ENCODE data around the gene KIF3A.

Gene KIF3A

DNA sequence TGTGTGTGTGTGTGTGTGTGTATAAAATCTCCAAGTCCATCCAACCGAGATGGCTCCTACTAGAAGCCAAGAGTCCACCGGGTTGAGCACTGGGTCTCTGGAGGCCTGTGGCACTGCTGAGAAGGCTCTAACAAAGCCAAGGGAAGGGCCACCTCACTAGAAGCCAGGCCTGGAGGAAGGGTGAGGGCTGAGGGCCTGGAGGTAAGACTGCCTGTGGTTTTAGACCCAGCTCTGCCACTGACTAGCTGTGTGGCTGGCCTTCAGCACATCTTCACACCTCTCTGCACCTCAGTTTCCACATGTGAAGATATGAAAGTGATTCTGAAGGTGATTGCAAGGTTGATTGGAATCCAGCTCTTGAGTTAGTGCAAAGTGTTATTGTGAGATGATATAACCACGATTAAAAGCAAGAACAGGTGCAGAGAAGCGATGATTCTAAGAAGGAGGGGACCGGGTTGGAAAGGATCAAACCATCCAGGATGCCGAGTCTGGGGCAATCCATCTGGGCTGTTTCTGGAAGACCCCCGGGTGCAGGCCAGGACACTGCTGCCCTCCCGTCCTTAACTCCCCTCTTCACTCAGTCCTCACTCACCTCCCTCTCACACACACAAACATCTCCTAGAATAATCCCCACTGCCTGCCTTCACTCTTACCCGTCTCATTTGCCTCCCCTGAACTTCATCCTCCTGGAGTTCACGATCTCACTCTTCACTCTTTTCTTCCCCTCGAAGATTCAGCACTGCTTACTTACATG lies 61.2 kb downstream of the KIF3A start:
- no peak for DNase-seq

DNA sequence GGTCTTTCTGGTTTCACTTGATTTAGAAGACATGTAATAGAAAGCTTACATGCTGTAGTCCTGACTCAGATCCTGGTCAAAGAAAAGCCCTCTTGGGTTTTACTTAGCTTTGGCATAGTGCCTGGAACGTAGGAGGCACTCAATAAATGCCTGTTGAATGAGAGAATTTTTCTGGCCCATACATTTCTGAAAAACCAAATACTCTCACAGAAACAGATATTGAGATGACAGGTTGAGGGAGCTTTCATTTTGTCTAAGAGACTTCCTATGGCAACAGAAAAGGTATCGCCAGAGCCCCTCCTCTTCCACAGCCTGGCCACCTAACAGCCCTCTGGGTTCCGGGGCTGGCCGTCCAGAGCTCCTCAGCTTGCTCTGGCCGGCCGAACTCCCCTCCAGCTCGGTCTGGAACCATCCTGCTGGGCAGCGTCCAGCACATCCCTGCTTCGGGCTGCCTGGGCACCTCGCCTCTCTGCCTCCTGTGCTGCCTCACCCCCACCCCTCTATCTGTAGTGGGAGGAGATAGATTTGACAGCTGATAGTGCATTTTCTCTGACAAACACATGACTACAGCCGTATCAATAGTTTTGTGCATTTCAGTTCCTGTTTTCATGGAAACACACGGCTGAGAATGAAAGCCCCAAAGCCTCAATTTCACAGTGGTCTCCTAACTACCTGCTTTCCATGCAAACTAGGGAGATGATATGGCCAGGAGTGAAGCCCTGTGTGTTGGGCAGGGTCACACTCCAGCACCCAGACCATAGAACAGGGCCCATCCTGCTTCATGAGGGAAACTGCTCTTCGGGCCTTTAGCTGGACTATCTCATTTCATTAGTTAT lies 62.5 kb downstream of the KIF3A start:
- DNase-seq: no peak

DNA sequence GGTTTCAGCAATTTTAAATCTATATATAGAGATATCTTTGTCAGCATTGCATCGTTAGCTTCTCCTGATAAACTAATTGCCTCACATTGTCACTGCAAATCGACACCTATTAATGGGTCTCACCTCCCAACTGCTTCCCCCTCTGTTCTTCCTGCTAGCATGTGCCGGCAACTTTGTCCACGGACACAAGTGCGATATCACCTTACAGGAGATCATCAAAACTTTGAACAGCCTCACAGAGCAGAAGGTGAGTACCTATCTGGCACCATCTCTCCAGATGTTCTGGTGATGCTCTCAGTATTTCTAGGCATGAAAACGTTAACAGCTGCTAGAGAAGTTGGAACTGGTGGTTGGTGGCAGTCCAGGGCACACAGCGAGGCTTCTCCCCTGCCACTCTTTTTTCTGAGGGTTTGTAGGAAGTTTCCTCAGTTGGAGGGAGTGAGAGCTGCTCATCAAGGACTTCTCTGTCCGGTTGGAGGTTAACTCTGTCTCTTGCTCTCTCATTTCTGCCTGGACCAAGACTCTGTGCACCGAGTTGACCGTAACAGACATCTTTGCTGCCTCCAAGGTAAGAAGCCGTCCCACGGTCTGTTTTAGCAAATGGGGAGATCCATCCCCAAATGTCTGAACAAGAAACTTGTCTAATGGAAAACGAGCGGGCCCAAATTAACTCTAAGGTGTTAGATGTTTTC lies 63.3 kb downstream of the KIF3A start, which contains the start of gene IL4:
Gene IL4, plus strand, starts transcription at position 51 of the 692 bp plus-strand sequence. Its CDS starts 62 bp downstream, at position 113.
- DNase-seq: no peak

DNA sequence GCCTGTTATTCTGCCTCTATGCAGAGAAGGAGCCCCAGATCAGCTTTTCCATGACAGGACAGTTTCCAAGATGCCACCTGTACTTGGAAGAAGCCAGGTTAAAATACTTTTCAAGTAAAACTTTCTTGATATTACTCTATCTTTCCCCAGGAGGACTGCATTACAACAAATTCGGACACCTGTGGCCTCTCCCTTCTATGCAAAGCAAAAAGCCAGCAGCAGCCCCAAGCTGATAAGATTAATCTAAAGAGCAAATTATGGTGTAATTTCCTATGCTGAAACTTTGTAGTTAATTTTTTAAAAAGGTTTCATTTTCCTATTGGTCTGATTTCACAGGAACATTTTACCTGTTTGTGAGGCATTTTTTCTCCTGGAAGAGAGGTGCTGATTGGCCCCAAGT lies 63.9 kb downstream of the KIF3A start:
- no peak for DNase-seq

DNA sequence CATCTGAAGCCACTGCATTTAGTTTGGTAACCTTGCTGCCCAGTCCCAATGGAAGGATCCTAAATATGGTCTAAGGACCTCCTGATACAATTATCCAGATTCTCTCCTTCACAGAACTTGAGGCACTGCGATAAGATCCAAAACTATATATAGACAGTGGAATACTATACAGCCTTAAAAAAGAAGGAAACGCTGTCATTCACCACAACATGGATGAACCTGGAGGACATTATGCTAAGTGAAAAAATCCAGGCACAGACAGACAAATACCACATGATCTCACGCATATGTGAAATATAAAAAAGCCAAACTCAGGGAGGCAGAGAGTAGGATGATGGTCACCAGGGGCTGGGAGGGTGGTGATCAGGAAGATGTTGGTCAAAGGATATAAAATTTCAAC lies 66.3 kb downstream of the KIF3A start:
- DNase-seq: no peak

DNA sequence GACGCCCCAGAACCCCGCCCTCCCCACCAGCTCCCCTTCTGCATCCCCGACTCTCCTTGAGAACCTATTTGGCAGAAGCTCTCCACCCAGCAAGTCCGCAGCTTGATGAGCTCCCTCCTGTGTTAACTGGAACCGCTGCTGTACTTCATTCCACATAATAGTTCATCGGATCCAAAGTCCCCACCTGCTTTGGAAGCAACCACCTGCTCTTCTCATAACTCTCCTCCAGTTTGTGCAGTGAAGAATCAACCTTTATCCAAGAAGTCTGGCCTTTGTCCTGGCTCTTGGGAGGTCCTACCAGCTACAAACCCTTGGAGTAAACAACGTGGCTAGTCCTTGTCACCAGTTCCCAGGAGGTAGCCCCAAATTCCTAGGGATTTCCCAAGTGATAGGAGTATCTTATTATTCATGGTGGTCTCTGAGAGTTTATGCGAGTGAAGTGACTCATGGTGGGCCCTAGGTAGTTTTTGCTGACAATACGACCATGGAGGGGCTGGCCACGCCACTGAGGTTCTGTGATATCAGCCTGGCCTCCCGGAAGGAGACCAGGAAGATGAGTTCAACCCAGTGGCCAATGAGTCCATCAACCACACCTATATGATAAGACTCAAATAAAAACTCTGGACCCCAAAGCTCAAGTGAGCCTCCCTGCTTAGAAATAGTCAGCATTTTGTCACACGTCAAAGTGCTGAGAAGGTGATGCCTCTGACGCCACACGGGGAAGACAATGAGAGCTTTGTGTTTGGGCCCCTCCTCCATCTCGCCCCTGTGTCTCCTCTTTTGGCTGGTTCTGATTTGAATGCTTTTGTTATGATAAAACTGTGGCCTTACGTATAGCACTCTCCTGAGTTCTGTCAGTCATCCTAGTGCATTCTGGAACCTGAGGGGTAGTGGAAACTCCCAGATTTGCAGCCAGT lies 67.1 kb downstream of the KIF3A start:
- no peak for DNase-seq

DNA sequence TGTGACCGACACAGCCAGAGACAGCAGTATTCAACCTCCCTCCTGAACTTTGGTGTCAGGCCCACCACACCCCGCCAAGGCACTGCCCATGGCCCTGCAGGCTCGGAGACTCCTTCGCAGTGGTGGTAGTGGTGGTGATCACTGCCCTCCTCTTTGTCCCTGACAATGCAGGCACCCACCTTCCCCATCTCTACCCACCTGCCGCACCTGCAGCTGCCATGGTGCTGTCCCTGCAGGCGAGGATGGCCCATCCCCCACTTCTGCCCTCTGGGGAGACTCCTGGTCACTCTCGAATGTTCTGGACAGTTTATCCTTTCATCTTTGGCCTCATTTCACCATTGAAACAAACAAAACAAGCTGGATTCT lies 67.9 kb downstream of the KIF3A start:
- no peak for DNase-seq

DNA sequence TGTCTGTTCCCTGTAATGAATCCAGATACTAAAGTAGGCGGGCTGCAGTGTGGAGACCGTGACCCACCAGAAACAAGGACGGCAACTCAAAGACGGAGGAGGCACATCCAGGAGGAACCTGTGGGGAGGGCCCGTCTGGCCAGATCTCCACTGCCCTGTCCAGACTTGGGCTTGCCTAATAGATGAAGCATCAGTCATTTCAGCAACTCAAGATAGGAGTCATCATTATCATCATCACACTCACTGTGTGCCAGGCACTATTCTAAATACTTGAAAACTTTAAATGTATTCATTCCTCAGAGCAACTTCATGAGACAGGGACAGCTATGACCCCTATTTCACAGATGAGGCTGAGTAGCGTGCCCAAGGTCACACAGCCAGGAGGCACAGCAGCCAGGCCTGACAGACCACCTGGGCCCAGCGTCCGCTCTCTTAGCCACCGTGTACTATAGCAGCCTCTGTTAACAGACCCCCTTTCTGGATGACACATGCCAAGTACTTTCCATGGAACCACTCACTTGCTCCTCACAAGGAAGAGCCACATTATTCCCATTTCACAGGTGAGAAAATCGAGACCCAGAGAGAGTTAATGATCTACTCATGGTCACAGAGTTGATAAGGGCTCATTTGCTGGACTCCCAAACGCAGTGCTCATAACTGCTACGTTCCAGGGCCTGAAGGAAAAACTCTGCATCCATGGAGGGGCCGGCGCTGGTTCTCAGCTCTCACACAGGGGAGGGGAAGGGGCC lies 68.5 kb downstream of the KIF3A start:
- no peak for DNase-seq

DNA sequence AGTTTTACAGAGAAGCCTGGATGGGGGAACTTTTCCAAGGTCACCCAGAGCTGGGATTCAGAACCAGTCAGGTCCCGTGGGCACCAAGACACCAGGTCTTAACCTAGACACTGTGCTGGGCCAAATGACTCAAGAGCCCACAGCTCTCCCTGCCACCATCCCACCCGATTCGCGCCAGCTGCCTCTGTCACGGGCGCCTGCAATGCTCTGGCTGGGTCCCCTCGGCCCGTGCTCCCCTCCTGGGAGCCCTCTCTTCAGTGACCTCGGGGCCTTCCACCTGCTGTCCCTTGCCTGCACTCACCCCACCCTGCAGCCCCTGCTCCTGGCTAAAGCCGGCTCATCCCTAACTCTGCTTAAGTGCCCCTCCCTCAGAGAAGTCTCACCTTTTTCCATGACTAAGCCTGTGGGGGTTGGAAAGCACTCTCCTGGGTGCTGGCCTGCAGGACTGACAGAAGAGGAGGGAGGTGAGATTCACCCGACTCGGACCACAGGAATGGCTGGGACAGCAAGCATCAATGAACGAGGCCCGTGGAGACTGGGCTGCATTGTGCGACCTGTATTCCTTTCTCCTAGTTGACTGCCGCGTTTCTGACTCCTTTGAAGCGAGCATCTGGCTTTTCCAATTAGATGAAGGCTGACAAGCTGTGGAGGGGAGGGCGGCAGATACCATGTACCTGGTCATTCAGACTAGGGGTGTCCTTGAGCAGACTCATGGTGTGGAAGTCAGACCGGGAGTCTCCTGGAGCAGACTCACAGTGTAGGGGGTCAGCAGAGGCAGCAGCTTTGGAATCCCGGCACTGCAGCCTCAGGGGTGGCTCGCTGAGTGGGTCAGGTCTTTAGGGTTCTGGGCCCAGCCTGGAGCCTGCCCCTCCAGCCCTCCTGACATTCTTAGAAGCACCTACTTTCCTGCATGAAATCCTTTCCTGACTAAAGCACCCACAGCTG lies 69.3 kb downstream of the KIF3A start:
- DNase-seq: no peak

DNA sequence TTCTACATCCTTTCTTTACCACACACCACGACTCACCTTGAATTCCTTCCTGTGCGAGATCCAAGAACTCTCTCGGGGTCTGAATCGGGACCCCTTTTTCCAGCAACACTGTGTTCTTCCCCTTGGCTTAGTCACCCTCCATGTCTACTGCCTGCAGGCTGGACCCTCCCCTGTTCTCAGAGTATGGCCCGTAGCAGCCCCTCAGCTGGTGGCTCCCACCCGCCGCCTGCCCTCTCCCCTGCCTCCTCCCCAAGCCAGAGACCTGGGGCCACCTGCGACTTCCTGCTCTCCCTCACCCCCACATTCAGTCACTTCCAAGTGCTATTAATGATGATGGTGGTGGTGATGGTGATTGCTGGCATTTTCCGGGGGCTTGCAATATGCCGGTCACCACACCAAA lies 70.0 kb downstream of the KIF3A start:
- DNase-seq: no peak

DNA sequence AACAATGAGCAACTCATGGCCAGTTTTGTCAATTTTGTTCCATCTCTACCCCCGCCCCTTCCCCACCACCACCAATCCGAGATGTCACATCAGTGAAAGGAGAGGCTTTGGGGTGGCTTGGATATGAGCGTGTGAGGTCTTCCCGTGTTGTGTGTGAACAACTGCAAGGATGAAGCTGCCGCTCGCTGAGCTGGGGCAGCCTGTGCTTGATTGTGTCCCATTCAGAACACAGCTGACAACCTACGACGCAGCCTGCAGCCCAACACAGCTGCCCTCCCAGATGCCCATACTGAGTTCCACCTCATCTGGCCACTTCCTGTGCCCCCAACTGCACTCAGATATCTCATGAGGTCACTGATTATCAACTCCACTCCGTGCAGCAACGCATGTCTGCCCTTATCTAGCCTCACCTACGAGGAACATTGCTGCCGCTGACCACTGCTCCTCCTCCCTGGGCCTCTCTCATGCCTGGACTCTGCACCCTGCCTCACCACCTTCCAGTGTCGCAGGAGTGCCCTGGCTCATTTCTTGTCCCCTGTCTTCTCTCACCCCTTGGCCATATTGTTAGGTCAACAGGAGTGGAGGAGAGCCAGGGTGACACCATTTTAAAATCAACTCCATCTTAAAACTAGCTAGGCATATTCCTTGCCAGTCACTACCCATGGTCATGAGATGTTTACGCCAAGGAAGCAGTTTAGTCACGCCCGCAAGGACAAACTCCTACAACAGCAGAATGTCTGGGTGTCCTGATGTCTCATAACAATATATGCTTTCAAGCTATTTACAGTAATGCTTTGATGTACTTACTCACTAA lies 70.8 kb downstream of the KIF3A start:
- DNase-seq: no peak

DNA sequence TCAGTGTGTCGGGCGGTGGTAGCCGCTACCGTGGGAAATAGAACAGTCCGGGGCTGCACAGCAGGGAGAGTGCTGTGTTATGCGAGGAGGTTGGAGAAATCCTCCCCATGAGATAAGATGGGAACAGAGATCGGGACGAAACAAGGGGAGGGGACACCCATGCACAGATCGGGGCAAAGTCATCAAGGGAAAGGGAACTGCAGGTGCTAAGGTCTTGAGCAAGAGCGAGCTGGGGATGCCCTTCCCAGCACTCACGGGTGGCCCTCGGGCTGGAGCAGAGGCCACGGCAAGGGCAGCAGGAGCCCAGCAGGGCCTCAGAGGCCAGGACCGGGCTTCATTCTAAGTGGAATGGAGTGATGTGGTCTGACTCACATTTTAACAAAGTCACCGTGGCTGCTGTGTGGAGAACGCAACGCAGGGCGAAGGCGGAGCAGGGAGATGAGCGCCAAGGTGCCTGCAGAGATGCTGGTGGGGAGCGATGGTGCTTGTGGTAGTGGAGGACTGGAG lies 71.7 kb downstream of the KIF3A start:
- DNase-seq: no peak

DNA sequence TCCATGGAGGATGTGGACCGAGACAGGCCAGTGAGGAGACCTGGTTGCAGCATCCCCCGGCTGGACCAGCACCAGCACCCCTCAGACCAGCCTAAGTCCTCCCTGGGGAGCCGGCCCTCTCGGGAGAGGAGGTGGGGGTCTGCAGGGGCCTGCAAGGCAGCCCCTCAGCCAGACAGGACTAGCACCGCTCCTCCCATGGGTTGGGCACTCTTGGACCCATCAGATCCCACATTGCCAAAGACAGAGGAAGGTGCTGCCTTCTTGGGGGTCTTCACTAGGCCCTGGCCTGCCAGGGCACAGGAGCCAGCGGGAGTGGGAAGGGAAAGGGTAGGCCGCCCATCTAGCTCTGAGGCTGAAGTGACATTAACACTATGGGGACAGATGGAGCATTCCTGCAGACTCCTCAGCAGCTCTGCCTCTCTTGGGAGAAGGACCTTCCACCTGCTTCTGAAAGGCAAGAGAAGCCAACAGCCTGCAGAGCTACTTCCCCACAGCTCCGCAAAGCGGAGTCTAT lies 72.6 kb downstream of the KIF3A start:
- DNase-seq: no peak

DNA sequence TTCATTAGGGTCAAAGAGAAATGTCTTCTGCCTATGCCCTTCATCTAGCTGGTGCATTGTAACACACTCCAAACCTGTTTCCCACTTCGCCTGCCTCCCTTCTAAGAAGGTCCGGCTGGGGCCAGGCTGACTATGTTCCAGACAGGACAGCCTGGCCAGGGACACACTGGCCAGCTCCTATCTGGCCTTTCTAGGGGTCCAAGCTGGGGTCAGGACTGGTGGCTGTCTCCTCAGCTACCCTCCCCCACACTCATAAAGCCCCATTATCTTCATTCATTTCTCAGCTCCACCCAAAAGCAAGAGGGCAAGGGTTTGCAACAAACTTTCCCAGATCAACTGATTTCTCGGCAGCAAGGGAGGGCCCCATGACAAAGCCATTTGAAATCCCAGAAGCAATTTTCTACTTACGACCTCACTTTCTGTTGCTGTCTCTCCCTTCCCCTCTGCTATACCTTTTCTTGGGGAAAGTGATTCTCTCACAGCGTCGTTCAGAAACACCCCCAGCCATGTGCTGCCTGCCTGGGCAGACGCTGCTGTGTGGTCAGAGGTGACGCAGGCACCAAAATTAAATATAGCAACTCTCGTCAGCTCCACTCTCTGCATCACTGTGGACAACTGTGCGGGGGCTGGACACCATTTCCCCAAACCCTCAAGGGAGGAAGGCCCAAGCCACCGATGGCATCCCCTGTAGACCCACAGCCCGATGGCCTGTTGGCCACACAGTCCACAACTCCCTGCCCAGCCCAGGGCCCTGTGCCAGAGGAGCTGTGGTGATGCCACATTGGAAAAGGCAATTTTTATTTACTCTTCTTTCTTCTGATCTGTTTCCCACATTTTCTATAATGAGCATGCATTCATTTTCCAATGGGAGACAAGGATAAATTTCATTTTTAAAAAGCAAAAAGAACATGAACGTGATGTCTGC lies 73.3 kb downstream of the KIF3A start:
- no peak for DNase-seq

DNA sequence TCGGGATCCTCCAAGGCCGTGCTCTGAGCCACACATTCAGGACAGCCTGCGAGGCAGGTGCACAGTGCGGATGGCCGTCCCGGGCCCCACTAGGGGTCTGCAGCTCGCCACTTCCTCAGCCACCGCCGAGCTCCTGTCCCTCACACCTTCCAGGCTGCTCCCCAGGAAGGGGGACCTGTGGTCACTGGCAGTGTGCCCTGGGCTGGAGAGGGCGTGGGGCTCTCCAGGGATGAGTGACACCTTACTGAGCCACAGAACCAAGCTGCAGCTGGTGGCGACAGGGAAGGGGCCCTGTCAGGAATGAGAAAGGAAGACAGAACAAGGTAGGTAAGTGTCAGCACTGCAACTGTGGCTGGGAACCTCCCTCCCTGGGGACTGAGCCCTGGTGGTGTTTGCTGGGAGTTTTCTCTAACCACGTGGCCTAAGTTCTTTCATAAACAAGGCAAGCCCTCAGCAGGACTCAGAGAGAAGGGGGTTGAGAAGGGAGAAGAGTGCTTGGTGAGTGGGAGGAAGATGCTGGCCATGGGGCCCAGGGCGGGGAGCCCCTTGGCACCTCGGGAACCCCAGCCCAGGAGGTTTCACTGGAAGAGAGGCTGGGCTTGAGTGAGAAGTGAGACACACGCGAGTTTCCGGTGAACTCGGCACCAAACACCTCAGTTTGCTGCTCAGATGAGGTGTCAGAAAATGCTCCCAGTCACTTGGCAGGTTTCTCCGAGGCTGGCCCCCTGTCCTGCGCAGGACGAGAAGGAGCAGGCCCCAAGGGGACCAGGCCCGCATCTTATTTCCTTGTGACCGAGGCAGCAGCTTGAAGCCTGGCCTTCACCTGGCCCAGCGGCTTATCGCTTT lies 74.2 kb downstream of the KIF3A start:
- DNase-seq: no peak

DNA sequence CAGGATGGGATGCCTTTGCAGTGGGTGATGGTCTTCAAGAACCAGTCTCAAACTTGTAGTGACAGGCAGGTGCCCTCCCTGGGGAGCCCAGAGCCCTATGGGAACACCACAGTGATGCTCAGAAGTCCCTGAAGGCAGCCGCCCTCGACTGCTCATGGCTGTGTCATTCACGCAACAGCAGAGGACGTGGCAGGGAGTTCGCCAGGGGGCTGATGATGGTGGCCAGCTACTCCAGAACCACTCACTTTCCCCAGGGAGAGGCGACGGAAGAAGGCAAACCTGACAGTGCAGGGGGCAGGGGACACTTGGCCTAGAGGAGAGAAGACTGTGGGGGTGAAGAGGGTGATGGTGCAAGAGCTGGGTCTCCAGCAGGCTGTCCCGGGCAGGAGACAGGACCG lies 75.3 kb downstream of the KIF3A start:
- no peak for DNase-seq
